WTC11 (cell line): Measurements from ENCODE around the gene GALNT9.

Experiments
- ESRRA ChIP-seq: sonication (generic); formaldehyde crosslinking; IDR thresholded peaks from 2 replicates; pipeline ENCODE4 v1.8.1; 2022; ENCODE audit warnings: mild to moderate bottlenecking, missing genetic modification reagents, borderline replicate concordance
- NFYB ChIP-seq: sonication (generic); formaldehyde crosslinking; conservative IDR thresholded peaks from 2 replicates; pipeline ENCODE4 v1.8.0; 2022; ENCODE audit warnings: low read depth, missing genetic modification reagents
- TF ChIP-seq, protein P1 (sequence below): sonication (generic); formaldehyde crosslinking; IDR thresholded peaks from 2 replicates; pipeline ENCODE4 v1.8.1; 2023; ENCODE audit warnings: mild to moderate bottlenecking, missing genetic modification reagents, moderate library complexity
- TF ChIP-seq, protein P2 (sequence below): fragments of 200-600 bp; IDR thresholded peaks from 2 replicates; pipeline ENCODE4 v1.8.0; 2022; ENCODE audit warnings: antibody characterized with exemption
- TF ChIP-seq, protein P3 (sequence below): sonication (generic); formaldehyde crosslinking; IDR thresholded peaks from 2 replicates; pipeline ENCODE4 v1.8.1; 2023; ENCODE audit warnings: mild to moderate bottlenecking, missing genetic modification reagents
- TF ChIP-seq, protein P4 (sequence below): sonication (generic); formaldehyde crosslinking; conservative IDR thresholded peaks from 2 replicates; pipeline ENCODE4 v1.8.1; 2023; ENCODE audit warnings: mild to moderate bottlenecking, low read depth, missing genetic modification reagents, moderate library complexity

DNA sequence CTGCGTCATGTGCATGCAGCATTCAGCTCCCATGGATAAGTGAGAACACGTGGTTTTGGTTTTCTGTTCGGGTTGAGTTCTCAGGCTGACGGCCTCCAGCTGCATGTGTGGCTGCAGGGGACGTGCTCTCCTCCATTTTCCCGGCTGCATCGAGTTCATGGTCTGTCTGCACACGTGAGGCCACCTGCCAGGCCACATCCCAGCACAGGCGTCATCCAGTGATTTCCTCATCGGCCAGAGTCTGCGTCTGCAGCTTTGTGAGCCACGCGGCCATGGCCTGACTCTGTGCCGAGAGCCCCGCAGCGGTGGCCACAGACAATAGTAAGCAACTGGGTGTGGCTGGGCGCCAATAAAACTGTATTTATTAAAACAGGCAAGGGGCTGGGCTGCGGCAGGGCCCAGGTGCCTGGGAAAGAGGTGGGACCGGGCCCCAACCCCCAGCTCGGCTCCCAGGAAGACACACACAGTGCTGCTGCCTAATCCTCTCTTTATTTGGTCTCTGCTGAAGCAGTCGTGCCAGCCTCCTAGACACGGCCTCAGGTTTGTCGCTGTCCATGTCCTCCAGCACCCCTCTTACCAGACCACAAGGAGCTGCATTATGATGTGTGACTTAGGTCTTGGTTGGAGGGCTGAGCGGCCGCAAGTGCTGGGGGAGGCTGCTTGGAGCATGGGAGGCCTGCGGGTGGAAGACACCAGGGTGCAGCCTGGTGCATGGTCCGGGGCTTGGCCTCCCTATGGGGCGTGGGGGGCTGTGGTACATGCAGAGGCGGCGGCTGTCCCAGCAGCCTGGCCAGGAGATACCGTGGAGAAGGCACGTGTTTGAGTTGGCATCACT lies 133.1 kb downstream of the GALNT9 start:
- TF ChIP-seq, protein P1, sequence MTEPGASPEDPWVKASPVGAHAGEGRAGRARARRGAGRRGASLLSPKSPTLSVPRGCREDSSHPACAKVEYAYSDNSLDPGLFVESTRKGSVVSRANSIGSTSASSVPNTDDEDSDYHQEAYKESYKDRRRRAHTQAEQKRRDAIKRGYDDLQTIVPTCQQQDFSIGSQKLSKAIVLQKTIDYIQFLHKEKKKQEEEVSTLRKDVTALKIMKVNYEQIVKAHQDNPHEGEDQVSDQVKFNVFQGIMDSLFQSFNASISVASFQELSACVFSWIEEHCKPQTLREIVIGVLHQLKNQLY (CRISPR knock-in tag) = no peak
- TF ChIP-seq, protein P2, sequence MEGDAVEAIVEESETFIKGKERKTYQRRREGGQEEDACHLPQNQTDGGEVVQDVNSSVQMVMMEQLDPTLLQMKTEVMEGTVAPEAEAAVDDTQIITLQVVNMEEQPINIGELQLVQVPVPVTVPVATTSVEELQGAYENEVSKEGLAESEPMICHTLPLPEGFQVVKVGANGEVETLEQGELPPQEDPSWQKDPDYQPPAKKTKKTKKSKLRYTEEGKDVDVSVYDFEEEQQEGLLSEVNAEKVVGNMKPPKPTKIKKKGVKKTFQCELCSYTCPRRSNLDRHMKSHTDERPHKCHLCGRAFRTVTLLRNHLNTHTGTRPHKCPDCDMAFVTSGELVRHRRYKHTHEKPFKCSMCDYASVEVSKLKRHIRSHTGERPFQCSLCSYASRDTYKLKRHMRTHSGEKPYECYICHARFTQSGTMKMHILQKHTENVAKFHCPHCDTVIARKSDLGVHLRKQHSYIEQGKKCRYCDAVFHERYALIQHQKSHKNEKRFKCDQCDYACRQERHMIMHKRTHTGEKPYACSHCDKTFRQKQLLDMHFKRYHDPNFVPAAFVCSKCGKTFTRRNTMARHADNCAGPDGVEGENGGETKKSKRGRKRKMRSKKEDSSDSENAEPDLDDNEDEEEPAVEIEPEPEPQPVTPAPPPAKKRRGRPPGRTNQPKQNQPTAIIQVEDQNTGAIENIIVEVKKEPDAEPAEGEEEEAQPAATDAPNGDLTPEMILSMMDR = no peak
- TF ChIP-seq, protein P3, sequence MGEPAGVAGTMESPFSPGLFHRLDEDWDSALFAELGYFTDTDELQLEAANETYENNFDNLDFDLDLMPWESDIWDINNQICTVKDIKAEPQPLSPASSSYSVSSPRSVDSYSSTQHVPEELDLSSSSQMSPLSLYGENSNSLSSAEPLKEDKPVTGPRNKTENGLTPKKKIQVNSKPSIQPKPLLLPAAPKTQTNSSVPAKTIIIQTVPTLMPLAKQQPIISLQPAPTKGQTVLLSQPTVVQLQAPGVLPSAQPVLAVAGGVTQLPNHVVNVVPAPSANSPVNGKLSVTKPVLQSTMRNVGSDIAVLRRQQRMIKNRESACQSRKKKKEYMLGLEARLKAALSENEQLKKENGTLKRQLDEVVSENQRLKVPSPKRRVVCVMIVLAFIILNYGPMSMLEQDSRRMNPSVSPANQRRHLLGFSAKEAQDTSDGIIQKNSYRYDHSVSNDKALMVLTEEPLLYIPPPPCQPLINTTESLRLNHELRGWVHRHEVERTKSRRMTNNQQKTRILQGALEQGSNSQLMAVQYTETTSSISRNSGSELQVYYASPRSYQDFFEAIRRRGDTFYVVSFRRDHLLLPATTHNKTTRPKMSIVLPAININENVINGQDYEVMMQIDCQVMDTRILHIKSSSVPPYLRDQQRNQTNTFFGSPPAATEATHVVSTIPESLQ (CRISPR knock-in tag) = no peak
- TF ChIP-seq NFYB (CRISPR knock-in tag) (no peak), ESRRA (CRISPR knock-in tag) (no peak)
- TF ChIP-seq, protein P4, sequence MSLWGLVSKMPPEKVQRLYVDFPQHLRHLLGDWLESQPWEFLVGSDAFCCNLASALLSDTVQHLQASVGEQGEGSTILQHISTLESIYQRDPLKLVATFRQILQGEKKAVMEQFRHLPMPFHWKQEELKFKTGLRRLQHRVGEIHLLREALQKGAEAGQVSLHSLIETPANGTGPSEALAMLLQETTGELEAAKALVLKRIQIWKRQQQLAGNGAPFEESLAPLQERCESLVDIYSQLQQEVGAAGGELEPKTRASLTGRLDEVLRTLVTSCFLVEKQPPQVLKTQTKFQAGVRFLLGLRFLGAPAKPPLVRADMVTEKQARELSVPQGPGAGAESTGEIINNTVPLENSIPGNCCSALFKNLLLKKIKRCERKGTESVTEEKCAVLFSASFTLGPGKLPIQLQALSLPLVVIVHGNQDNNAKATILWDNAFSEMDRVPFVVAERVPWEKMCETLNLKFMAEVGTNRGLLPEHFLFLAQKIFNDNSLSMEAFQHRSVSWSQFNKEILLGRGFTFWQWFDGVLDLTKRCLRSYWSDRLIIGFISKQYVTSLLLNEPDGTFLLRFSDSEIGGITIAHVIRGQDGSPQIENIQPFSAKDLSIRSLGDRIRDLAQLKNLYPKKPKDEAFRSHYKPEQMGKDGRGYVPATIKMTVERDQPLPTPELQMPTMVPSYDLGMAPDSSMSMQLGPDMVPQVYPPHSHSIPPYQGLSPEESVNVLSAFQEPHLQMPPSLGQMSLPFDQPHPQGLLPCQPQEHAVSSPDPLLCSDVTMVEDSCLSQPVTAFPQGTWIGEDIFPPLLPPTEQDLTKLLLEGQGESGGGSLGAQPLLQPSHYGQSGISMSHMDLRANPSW (CRISPR knock-in tag) = no peak
